Neutrophil (primary cell): ENCODE data around the gene NSUN7.

ENCODE experiments used
- H3K27ac ChIP-seq: fragments of 200-600 bp; sonication (generic); 2 replicates; pipeline ENCODE4 v1.5.1; 2016; ENCODE audit warnings: mild to moderate bottlenecking, moderate library complexity
- H3K27me3 ChIP-seq: fragments of 200-600 bp; sonication (generic); 2 replicates; pipeline ENCODE4 v1.6.0; 2016; ENCODE audit warnings: mild to moderate bottlenecking
- H3K36me3 ChIP-seq: fragments of 200-600 bp; sonication (generic); 2 replicates; pipeline ENCODE4 v1.5.1; 2017
- H3K4me1 ChIP-seq, 2 experiments: fragments of 200-600 bp in 1 of 2; sonication (generic) in 1 of 2; 1 replicate in 1 of 2; 2 replicates in 1 of 2; pipeline versions ENCODE4 v1.5.1 to v1.6.1; 2013 to 2016; ENCODE audit warnings: low read depth in 1 of 2, low read length in 1 of 2, mild to moderate bottlenecking in 1 of 2, moderate library complexity in 1 of 2; ENCODE audit not compliant: control insufficient read depth in 1 of 2, insufficient read depth in 1 of 2
- H3K4me3 ChIP-seq, 2 experiments: fragments of 200-600 bp in 1 of 2; sonication (generic) in 1 of 2; 1 replicate in 1 of 2; 2 replicates in 1 of 2; pipeline ENCODE4 v1.5.1; 2013 to 2016; ENCODE audit warnings: low read depth in 1 of 2, low read length in 1 of 2, mild to moderate bottlenecking in 1 of 2, moderate library complexity in 1 of 2
- H3K9me3 ChIP-seq: fragments of 200-600 bp; sonication (generic); 2 replicates; pipeline ENCODE4 v1.5.1; 2016
- CTCF ChIP-seq: fragments of 200-600 bp; sonication (generic); IDR thresholded peaks from 2 replicates; pipeline ENCODE4 v1.5.1; 2016; ENCODE audit warnings: antibody characterized with exemption

NSUN7 gene

GRCh38 chr4:40846532-40846931, 96.8 kb downstream of the NSUN7 start:
- H3K36me3 ChIP-seq, result no peaks in the 10 kb centered on the region
- H3K9me3 ChIP-seq, result no peaks in the 10 kb centered on the region
- TF ChIP-seq CTCF, result no peak
- no peak overlapping the region for H3K27ac ChIP-seq
- no peaks in the 10 kb centered on the region for H3K4me1 ChIP-seq
- H3K4me3 ChIP-seq, result no peak overlapping the region
- no peaks in the 10 kb centered on the region for H3K27me3 ChIP-seq

- H3K27ac ChIP-seq, result no peak overlapping the region
- H3K4me1 ChIP-seq, result no peaks in the 10 kb centered on the region
- no peak overlapping the region for H3K4me3 ChIP-seq
- H3K27me3 ChIP-seq, result no peaks in the 10 kb centered on the region
- H3K36me3 ChIP-seq, result no peaks in the 10 kb centered on the region
- no peak for TF ChIP-seq CTCF
- no peaks in the 10 kb centered on the region for H3K9me3 ChIP-seq
Observed at GRCh38 chr4:40848251-40848650, 98.5 kb downstream of the NSUN7 start.

- TF ChIP-seq CTCF, result no peak
- H3K9me3 ChIP-seq, result no peaks in the 10 kb centered on the region
- H3K27me3 ChIP-seq, result no peaks in the 10 kb centered on the region
- H3K4me3 ChIP-seq, result no peak overlapping the region
- H3K4me1 ChIP-seq, result no peaks in the 10 kb centered on the region
- H3K36me3 ChIP-seq, result no peaks in the 10 kb centered on the region
- no peak overlapping the region for H3K27ac ChIP-seq
Observed at GRCh38 chr4:40848940-40849339, 99.2 kb downstream of the NSUN7 start.

GRCh38 chr4:40850496-40850895, 100.7 kb downstream of the NSUN7 start:
- no peak for TF ChIP-seq CTCF
- H3K4me3 ChIP-seq, result no peak overlapping the region

GRCh38 chr4:40856277-40856839, 106.6 kb downstream of the NSUN7 start:
- Histone ChIP-seq H3K4me3 (peak overlapping the region; percentile 60 to 62), H3K36me3 (no peaks in the 10 kb centered on the region), H3K27ac (no peak overlapping the region), H3K9me3 (no peaks in the 10 kb centered on the region), H3K4me1 (peaks cover 15 to 24% of the 10 kb centered on the region in 2 experiments), H3K27me3 (peaks cover 12% of the 10 kb centered on the region)
- TF ChIP-seq CTCF, result no peak

More at GRCh38 chr4:40850496-40850895, 100.7 kb downstream of the NSUN7 start:
- Histone ChIP-seq H3K27me3 (no peaks in the 10 kb centered on the region), H3K9me3 (no peaks in the 10 kb centered on the region), H3K36me3 (no peaks in the 10 kb centered on the region), H3K27ac (no peak overlapping the region), H3K4me1 (peaks cover under 1 to 3% of the 10 kb centered on the region in 2 experiments)
